Activated naive CD8-positive, alpha-beta T cell (primary cell): ENCODE measurements around the gene PPP4R2.

Experiments
- H3K27ac Mint-ChIP-seq: one replicate; pipeline ENCODE4 v1.8.0; 2021; ENCODE audit warnings: mixed read lengths
- H3K27me3 Mint-ChIP-seq: one replicate; pipeline ENCODE4 v1.8.0; 2021; ENCODE audit warnings: mixed read lengths
- H3K36me3 Mint-ChIP-seq: one replicate; pipeline ENCODE4 v1.8.0; 2021; ENCODE audit warnings: mixed read lengths
- H3K4me1 Mint-ChIP-seq: one replicate; pipeline ENCODE4 v1.8.0; 2021; ENCODE audit warnings: low read depth, mixed read lengths
- H3K4me3 Mint-ChIP-seq: one replicate; pipeline ENCODE4 v1.8.0; 2021; ENCODE audit warnings: mild to moderate bottlenecking, mixed read lengths
- H3K9me3 Mint-ChIP-seq: one replicate; pipeline ENCODE4 v1.8.0; 2021; ENCODE audit warnings: low read depth, mixed read lengths

PPP4R2 gene, protein sequence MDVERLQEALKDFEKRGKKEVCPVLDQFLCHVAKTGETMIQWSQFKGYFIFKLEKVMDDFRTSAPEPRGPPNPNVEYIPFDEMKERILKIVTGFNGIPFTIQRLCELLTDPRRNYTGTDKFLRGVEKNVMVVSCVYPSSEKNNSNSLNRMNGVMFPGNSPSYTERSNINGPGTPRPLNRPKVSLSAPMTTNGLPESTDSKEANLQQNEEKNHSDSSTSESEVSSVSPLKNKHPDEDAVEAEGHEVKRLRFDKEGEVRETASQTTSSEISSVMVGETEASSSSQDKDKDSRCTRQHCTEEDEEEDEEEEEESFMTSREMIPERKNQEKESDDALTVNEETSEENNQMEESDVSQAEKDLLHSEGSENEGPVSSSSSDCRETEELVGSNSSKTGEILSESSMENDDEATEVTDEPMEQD

DNA sequence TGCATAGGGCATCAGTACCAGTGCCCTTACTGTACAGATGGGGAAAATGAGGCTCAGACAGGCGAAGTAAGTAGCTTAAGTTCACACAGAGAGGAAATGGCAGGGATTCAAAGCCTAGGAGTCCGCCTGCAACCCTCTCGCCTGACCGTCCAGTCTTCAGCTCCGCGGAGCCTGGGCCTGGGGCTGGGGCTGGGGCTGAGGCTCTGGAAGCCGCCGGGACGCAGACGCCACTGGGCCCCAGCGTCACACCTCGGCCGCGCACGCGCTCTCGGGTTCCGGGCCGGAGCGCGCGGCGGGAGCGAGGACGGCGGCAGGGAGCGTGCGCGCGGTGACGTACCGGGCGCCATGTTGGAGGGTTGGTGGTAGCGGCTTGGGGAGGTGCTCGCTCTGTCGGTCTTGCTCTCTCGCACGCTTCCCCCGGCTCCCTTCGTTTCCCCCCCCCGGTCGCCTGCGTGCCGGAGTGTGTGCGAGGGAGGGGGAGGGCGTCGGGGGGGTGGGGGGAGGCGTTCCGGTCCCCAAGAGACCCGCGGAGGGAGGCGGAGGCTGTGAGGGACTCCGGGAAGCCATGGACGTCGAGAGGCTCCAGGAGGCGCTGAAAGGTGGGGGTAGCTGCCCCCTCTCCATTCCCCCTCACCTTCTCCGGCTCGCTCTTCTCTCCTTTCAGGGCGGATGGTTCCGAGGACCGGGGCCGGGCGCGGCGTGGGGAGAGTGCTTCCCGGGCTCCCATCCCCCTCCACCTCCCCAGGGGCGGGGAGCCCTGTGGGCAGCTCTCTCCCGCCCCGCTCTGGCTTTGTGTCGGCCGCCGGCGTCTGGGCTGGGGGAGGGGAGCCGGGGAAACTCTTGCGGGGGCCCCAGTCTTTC is at the start of gene PPP4R2:
Gene PPP4R2, plus strand, starts transcription at position 339 of the 861 bp plus-strand sequence. Its CDS starts 227 bp downstream, at position 566.
- Mint-ChIP-seq H3K4me1 (peaks cover 42% of the 10 kb centered on the region), H3K36me3 (peaks cover 6% of the 10 kb centered on the region), H3K27me3 (no peaks in the 10 kb centered on the region), H3K9me3 (no peaks in the 10 kb centered on the region), H3K4me3 (peak within 1 kb of the TSS; percentile 94), H3K27ac (peak within 1 kb of the TSS; percentile 95)

DNA sequence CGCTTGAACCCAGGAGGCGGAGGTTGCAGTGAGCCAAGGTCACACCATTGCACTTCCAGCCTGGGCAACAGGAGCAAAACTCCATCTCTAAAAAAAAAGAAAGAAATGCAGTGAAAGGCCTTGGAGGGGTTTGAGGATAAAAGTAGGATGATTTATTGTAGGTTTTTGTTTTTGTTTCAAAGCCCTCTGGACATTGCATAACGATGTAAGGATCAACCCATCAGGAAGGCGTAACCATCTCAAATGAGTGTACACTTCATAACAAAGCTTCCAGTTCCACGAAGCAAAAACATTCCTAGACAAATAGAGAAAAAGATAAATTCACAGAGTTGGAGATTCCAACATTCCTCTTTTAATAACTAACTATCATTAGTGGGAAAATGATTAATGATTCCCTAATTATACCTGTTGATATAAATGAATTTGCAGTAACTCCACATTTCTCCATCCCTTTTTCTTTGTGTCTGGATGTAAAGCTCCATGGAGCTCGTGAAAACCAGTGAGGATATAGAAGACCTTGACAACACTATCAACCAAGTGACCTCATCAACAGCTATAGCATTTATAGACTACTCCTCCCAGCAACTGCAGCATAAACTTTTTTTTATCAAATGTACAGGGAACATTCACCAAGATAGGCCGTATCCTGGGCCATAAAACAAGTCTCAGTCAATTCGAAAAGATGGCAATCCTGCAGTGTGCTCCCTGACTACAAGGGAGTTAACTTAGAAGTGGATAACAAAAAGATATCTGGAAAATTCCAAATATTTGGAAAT is 48.7 kb upstream of the PPP4R2 start:
- Mint-ChIP-seq H3K36me3 (no peaks in the 10 kb centered on the region), H3K9me3 (no peaks in the 10 kb centered on the region), H3K4me1 (peaks cover 12% of the 10 kb centered on the region), H3K4me3 (no peak overlapping the region), H3K27me3 (no peaks in the 10 kb centered on the region), H3K27ac (no peak overlapping the region)

DNA sequence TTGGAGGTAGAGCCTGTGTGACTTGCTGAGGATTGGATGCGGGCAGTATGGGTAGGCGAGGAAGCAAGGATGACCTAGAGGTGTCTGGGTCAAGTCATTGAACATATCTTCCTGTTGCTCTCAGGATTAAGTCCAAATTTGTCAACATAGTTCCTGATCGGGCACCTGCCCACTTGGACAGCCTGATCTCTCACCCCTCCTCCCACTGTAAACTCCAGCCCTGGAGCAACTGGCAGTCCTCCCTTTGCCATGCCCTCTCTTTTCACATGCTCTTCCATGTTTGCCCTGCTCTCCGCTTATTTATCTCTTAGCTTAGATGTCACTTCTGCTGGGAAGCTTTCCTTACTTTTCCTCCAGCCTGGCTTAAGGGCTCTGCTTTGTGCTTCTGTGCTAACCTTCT is 47.6 kb upstream of the PPP4R2 start:
- H3K9me3 Mint-ChIP-seq: no peaks in the 10 kb centered on the region
- no peaks in the 10 kb centered on the region for H3K36me3 Mint-ChIP-seq

DNA sequence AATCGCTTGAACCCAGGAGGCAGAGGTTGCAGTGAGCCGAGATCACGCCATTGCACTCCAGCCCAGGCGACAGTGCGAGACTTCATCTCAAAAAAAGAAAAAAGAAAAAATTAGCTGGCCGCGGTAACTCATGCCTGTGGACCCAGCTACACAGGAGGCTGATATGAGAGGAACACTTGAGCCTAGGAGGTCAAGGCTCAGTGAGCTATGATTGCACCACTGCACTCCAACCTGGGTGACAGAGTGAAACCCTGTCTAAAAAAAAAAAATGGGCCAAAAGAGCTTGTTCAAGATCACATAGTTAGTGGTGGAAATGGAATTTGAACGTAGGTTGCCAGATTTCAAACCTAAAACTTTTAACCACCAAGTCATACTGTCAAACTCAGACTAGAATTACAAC is 46.2 kb upstream of the PPP4R2 start:
- peaks cover 12% of the 10 kb centered on the region for H3K4me1 Mint-ChIP-seq
- peak overlapping the region; percentile 46 for H3K27ac Mint-ChIP-seq
- H3K4me3 Mint-ChIP-seq: no peak overlapping the region
- H3K36me3 Mint-ChIP-seq: no peaks in the 10 kb centered on the region
- H3K27me3 Mint-ChIP-seq: no peaks in the 10 kb centered on the region
- H3K9me3 Mint-ChIP-seq: no peaks in the 10 kb centered on the region

More for the DNA sequence above, 47.6 kb upstream of the PPP4R2 start:
- peaks cover 12% of the 10 kb centered on the region for H3K4me1 Mint-ChIP-seq
- H3K4me3 Mint-ChIP-seq: no peak overlapping the region
- no peak overlapping the region for H3K27ac Mint-ChIP-seq
- H3K27me3 Mint-ChIP-seq: no peaks in the 10 kb centered on the region

DNA sequence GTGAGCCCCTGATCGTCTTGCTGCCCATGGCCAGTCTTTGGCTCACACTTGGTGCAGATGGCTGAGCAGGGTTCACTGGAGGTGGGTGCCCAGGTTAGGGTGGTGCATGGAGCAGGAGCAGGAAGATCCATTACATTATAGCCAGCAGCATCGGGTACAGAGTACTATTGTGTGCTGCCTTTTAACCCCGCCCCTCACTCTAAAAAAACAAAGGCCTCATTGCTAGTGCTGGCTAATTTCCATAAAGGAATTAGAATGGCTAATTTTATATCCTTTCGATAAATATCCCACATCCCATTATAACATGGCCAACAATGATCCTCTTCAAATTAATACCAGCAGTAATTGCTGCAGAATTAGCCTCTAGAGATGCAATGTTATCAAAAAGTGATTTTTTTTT is 45.8 kb upstream of the PPP4R2 start:
- Mint-ChIP-seq H3K27me3 (no peaks in the 10 kb centered on the region), H3K4me3 (no peak overlapping the region), H3K4me1 (peaks cover 12% of the 10 kb centered on the region), H3K9me3 (no peaks in the 10 kb centered on the region), H3K36me3 (no peaks in the 10 kb centered on the region), H3K27ac (peak overlapping the region; percentile 46)

DNA sequence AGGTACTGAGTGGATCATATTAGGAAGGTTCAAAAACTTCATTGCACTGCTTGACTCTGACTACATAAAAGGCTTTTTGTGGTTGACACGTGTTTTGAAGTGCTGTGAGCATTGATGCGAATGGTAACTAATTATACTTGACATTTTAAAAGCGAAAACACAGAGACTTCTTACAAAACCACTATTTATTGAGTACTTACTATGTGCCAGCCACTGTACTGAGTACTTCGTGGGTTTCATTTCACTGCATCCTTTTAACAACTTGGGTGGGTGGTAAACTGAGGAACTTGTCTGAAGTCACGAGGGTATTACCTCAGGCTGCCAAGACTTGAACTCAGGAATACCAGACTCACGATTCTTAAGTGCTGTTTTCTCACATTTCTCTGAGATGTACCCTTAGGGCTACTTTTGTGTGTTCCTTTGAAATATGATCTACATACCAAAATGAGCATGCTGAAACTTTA is 45.3 kb upstream of the PPP4R2 start:
- Mint-ChIP-seq H3K4me3 (no peak overlapping the region), H3K27ac (no peak overlapping the region), H3K36me3 (no peaks in the 10 kb centered on the region), H3K4me1 (peaks cover 12% of the 10 kb centered on the region), H3K9me3 (no peaks in the 10 kb centered on the region), H3K27me3 (no peaks in the 10 kb centered on the region)

DNA sequence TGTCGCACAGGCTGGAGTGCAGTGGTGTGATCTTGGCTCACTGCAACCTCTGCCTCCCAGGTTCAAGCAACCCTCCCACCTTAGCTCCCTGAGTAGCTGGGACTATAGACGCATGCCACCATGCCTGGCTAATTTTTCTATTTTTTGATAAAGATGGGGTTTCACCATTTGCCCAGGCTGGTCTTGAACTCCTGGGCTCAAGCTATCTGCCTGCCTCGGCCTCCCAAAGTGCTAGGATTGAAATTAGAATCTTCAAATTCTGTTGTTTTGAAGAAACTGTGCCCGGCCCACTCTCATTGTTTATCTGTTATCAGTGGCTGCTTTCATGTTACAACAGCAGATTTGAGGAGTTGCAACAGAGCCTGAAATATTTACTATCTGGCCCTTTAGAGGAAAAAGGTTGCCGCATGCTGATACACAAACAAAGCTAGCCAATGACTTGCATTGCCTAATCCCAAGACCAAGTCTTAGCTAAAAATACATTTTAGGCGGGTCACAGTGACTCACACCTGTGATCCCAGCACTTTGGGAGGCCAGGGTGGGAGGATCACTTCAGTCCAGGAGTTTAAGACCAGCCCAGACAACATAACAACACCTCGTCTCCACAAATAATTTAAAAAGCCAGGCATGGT is 43.2 kb upstream of the PPP4R2 start:
- Mint-ChIP-seq H3K4me3 (no peak overlapping the region), H3K9me3 (no peaks in the 10 kb centered on the region), H3K36me3 (no peaks in the 10 kb centered on the region), H3K27ac (no peak overlapping the region), H3K27me3 (no peaks in the 10 kb centered on the region), H3K4me1 (peaks cover 12% of the 10 kb centered on the region)

DNA sequence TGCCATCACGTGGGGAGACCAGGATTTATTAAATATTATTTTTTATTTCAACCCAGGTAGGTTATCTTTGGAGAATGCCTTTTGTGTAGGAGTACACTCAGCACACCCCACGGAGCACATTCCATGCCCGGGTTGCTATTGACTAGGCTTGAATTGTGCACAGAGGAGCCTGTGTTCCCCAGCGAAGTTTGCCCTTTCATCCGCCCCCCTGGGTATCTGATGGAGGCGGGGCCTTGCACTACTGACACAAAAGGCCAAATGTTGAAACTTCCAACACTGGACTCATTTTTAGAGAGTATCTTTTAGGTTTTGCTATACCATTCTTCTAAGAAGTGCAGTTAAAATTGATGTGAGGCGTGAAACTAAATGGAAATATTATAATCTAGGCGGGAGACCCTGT is 39.3 kb upstream of the PPP4R2 start:
- H3K27me3 Mint-ChIP-seq: no peaks in the 10 kb centered on the region
- H3K27ac Mint-ChIP-seq: no peak overlapping the region
- no peaks in the 10 kb centered on the region for H3K36me3 Mint-ChIP-seq
- no peaks in the 10 kb centered on the region for H3K9me3 Mint-ChIP-seq
- no peak overlapping the region for H3K4me3 Mint-ChIP-seq
- peaks cover 7% of the 10 kb centered on the region for H3K4me1 Mint-ChIP-seq

DNA sequence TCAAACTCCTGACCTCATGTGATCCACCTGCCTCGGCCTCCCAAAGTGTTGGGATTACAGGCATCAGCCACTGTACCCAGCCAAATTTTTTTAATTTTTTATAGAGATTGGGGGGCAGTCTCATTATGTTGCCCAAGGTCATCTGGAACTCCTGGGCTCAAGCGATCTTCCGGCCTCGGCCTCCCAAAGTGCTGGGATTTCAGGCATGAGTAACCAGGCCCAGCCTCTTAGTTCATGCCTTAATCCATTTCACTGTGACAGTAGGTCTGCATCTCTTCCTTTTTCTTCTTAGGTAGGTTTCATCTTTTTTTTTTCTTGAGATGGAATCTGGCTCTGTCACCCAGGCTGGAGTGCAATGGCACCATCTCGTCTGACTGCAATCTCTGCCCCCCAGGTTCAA is 37.3 kb upstream of the PPP4R2 start:
- Mint-ChIP-seq H3K27ac (no peak overlapping the region), H3K27me3 (no peaks in the 10 kb centered on the region), H3K4me1 (peaks cover 7% of the 10 kb centered on the region), H3K4me3 (no peak overlapping the region), H3K9me3 (no peaks in the 10 kb centered on the region), H3K36me3 (no peaks in the 10 kb centered on the region)

DNA sequence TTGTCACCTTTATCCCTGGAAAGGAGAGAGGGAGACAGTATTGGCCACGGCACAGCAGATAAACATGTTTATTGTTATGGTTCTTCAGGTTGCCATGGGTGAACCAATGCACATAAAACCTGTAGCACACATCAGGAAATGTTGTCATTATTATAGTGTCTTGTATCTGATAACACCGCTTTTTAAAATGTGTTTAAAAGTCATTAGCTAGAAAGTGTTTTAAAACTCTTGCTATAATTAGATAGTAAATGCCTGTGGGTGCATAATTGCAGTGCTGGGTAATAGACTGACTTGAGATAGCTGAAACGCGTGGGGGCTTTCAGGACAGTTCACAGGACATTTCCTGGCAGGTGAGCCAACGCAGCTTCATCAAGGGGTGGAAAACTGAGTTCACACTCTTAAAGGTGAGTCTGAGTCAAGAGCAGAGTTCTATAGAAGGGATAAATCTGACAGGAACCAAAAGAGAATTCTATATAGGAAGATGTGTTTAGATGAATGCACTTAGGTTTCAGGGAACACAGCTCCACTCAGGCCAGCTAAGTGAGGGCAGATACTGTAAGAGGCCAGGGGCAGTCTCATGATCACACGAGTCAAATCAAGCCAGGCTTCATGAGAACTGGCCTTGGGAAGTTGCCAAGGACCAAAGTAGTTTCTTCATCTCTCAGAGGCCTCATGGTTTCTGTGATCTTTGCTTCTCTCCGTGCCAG is 35.6 kb upstream of the PPP4R2 start:
- Mint-ChIP-seq H3K27me3 (no peaks in the 10 kb centered on the region), H3K27ac (no peak overlapping the region), H3K4me1 (peaks cover 23% of the 10 kb centered on the region), H3K36me3 (no peaks in the 10 kb centered on the region), H3K4me3 (no peak overlapping the region), H3K9me3 (no peaks in the 10 kb centered on the region)

DNA sequence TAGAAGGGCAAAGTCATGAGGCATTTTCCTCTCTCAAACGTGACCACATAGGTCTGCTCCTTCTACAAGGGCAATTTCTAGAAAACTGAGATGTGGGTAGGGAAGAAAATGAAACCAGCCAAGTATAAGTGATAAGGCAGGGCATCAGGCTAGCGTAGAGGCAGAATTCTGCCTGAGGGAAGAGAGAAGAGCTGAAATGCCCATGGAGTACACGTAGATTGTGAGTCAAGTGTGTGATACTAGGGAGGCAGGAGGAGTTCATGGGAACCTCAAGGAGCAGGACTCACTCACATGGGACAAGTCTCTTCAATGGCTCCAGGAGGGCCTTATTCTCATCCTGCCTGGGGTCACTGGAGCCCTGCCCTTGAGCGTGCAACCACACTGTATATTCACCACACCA is 34.9 kb upstream of the PPP4R2 start:
- no peaks in the 10 kb centered on the region for H3K9me3 Mint-ChIP-seq
- H3K27me3 Mint-ChIP-seq: no peaks in the 10 kb centered on the region
- no peak overlapping the region for H3K27ac Mint-ChIP-seq
- H3K36me3 Mint-ChIP-seq: no peaks in the 10 kb centered on the region
- H3K4me3 Mint-ChIP-seq: no peak overlapping the region
- H3K4me1 Mint-ChIP-seq: peaks cover 26% of the 10 kb centered on the region

DNA sequence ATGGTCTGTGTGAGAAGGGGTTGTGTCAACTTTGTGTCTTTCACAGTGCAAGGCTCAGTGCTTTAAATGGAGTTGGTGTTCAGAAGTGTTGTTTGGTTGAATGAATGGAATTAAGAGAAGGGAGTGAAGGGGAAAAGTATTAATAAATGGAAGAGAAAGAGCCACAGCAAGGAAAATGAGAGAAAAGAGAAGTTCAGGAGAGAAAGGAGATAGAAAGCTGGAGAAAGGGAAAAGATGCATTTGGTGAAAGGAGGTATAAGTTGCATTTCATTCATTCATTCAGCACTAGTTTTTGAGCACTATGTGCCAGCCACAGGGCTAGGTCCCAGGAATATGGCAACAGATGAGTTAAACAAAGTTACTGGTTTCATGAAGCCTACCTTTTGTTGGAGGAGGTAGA is 34.3 kb upstream of the PPP4R2 start:
- no peak overlapping the region for H3K4me3 Mint-ChIP-seq
- H3K27me3 Mint-ChIP-seq: no peaks in the 10 kb centered on the region
- no peaks in the 10 kb centered on the region for H3K9me3 Mint-ChIP-seq
- no peaks in the 10 kb centered on the region for H3K36me3 Mint-ChIP-seq
- H3K27ac Mint-ChIP-seq: peak overlapping the region; percentile 8
- peaks cover 26% of the 10 kb centered on the region for H3K4me1 Mint-ChIP-seq

DNA sequence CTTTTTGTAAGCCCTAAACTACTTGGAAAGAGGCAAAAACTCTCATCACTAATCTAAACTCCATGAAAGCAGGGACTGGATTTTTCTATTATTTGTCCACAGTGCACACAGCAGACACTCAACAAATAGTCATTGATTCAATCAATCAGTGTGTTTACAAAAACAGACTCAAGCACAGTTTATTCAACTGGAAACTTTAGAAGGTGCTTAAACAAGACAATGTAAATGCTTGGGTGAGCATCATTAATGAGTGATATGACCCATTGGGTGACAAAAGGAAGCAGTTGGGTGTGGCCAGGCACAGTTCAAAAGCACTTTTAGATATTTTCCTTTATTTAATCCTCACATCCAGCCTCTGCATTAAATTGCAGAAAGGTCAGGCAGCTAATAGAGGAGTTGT is 32.0 kb upstream of the PPP4R2 start:
- Mint-ChIP-seq H3K27me3 (no peaks in the 10 kb centered on the region), H3K9me3 (no peaks in the 10 kb centered on the region), H3K36me3 (no peaks in the 10 kb centered on the region), H3K27ac (no peak overlapping the region), H3K4me3 (no peak overlapping the region), H3K4me1 (peaks cover 26% of the 10 kb centered on the region)

DNA sequence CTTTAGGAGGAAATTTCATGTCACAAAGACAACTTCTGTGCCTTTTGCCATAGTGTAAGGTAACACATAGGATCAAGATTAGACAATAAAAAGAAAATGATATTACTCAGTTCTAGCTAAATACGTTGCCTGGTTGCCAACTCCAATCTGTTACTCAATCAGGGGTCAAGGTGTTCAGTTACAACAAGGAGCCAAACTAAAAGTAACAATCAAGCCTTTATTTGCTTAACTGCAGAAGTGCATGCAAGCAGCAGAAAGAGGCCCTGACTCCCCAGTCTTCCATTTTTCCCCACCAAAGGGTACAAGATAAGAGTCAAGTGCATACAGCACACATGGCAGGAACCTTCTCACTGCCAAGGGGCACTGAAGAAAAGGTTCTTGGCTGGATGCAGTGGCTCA is 28.3 kb upstream of the PPP4R2 start:
- Mint-ChIP-seq H3K4me1 (peaks cover 19% of the 10 kb centered on the region), H3K36me3 (no peaks in the 10 kb centered on the region), H3K4me3 (no peak overlapping the region), H3K27ac (no peak overlapping the region), H3K27me3 (no peaks in the 10 kb centered on the region), H3K9me3 (no peaks in the 10 kb centered on the region)
